ENCODE measurements around the gene FNDC1.

Gene FNDC1

GRCh38 chr6:159212525-159213280 is 43.5 kb downstream of the FNDC1 start:
- no peak for DNase-seq

- DNase-seq = no peak
These were observed 44.2 kb downstream of the FNDC1 start for GRCh38 chr6:159213405-159213804.

GRCh38 chr6:159214281-159214680 is 45.1 kb downstream of the FNDC1 start:
- no peak for DNase-seq

DNA sequence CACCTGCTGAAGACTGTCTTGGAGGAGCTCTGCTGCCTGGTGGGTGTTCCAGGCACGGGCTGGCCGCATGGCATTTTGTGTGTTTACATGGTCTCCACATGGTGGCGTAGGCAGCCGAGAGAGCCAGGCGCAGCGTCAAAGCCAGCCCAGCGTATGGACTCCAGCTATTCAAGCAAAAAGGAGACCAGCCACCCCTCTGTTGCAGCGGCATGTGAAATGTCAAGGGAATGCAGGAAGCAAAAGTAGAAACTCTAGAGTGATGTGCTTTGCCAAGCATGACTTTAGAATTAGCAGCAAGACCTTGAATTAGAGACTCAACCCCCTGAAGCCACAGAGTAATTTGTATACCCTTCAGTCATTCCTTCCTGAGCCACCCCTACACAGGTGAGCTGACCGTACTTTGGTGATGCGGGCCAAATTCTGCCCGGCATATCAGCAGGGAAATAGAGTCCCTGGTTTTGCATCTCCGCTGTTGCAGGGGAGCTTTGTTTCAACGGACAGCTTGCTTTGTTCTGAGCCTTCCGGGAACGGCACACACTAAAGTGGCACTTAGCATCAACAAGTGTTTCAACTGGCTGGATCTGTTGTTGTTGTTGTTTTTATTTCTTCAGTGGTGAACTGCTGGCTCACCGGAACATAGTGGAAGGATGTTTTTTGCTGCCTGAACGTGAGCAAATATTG is 48.5 kb downstream of the FNDC1 start:
- DNase-seq = peak; percentile 63

DNA sequence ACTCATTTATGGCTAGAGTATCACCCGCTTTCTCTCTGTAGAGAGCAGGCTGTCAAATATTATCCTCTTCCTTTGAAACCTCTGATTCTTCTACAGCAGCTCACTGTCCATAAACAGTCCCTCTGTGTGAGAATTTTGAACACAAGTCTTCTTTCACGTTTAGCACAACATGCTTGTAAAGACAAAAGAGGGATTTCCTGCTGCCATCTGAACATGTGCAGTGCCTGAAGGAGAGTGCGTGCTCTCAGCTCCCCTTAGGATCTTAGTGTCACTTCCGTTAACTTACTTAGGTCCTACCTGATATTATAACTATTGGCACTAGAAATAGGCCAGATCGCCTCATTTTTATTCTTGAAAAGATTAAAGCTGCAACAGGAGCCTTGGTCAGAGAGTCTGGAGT is 50.9 kb downstream of the FNDC1 start:
- DNase-seq = no peak

- no peak for DNase-seq
These were observed 52.4 kb downstream of the FNDC1 start for GRCh38 chr6:159221486-159222170.

- DNase-seq = no peak
These were observed 55.3 kb downstream of the FNDC1 start for GRCh38 chr6:159224452-159224851.

- DNase-seq = no peak
These were observed 60.5 kb downstream of the FNDC1 start for GRCh38 chr6:159229651-159230051.

DNA sequence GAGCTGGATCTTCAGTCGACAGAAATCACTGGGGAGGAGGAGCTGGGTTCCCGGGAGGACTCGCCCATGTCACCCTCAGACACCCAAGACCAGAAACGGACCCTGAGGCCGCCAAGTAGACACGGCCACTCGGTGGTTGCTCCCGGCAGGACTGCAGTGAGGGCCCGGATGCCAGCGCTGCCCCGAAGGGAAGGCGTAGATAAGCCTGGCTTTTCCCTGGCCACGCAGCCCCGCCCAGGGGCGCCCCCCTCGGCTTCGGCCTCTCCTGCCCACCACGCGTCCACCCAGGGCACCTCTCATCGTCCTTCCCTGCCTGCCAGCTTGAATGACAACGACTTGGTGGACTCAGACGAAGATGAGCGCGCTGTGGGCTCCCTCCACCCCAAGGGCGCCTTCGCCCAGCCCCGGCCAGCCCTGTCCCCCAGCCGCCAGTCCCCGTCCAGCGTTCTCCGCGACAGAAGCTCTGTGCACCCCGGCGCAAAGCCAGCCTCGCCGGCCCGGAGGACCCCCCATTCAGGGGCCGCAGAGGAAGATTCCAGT is 63.0 kb downstream of the FNDC1 start:
- no peak for DNase-seq

- DNase-seq = no peak
These were observed 63.6 kb downstream of the FNDC1 start for GRCh38 chr6:159232751-159233150.

DNA sequence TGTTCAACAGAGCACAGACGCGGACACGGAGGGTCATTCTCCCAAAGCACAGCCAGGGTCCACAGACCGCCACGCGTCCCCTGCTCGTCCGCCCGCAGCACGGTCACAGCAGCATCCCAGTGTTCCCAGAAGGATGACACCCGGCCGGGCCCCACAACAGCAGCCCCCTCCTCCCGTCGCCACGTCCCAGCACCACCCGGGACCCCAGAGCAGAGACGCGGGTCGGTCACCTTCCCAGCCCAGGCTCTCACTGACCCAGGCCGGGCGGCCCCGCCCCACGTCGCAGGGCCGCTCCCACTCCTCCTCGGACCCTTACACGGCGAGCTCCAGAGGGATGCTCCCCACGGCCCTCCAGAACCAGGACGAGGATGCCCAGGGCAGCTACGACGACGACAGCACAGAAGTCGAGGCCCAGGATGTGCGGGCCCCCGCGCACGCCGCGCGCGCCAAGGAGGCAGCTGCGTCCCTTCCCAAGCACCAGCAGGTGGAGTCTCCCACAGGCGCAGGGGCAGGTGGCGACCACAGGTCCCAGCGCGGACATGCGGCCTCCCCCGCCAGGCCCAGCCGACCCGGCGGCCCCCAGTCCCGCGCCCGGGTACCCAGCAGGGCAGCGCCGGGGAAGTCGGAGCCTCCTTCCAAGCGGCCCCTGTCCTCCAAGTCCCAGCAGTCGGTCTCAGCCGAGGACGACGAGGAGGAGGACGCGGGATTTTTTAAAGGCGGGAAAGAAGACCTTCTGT is 64.3 kb downstream of the FNDC1 start:
- no peak for DNase-seq

- no peak for DNase-seq
These were observed 64.9 kb downstream of the FNDC1 start for GRCh38 chr6:159234102-159234553.

DNA sequence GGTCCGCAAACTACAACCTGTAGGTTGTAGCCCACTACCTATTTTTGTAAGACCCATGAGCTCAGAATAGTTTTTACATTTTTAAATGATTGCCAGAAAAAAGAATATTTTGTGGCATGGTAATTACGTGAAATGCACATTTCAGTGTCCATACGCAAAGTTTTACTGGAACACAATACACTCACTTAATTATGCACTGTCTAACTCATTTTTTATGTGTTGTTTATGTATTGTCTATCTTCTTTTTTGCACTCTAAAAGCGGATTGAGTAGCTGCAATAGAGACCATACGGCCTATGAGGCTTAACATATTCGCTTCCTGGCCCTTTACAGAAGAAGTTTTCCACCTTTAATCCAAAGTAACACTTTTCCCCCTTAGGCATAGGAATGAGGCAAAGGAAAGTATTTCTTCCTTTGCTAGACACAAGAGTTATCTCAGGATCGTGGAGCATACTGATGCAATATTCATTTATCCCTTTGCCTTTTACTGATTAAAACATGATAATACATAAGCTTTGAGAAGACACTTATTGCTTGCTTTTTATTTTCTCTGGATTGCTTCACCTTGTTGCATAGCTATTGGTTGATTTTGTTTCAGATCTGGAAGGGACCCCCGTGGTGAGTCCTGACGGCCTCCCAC is 69.8 kb downstream of the FNDC1 start:
- no peak for DNase-seq

DNA sequence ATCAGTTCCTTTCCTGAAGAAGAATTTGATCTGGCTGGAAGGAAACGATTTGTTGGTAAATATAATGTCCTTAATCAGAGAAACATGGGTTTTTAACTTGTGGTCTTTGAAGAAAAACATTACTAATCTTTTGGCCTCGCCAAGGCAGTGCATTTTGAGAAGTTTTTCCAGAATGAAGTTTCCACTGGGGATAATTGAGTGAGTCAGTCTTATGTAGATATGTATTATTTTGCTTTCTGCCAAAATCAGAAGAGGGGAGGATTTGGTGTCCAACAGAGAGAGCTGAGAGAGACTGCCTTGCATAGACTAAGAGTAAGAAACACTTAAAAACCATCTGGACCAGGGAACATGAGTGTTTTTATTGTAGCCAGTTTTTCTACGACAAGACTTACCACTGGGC is 79.9 kb downstream of the FNDC1 start:
- no peak for DNase-seq

GRCh38 chr6:159249752-159250151 is 80.6 kb downstream of the FNDC1 start:
- no peak for DNase-seq

DNA sequence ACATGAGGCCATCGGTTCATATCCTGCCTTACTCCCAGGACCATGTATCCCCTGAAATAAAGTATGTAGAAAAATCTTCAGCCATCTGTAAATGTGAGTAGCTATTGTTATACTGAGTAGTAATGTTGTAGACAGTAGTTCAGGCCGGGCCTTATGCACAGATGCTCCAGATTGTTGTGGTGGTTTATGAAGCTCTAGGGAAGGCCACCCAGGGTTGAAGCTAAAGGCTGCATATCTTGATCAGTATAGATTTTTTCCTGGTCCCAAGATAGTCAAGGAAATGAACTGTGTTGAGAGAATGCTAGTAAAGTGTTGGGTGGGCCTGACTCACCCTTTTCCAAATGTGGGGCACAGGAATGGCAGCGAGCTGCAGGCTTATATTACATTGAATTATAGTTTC is 81.4 kb downstream of the FNDC1 start:
- DNase-seq = no peak

DNA sequence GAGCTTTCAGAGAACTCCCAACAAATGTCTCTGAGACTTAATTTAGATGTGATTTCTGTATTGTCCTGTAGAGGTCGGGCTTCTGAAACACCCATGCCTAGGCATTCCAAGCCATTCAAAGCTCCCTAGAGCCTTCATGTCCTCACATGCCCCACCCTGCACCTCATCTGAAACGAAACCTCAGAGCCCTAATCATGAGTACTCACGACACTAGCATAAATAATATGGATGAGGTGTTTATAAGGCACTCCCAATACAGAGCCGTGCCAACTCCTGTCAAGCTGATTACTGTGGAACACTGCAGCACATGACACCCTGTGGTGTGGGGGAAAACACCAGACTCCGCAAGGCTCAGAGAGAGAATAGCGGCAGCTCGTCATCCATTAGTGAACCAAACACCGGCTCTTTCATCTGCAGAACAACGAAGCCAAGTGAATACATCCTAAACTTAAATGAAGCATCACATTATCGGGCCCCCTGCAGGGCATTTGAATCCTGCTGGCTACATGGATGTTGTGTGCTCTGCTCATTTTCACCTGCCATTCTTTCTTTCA is 83.8 kb downstream of the FNDC1 start:
- DNase-seq = peak; percentile 64

DNA sequence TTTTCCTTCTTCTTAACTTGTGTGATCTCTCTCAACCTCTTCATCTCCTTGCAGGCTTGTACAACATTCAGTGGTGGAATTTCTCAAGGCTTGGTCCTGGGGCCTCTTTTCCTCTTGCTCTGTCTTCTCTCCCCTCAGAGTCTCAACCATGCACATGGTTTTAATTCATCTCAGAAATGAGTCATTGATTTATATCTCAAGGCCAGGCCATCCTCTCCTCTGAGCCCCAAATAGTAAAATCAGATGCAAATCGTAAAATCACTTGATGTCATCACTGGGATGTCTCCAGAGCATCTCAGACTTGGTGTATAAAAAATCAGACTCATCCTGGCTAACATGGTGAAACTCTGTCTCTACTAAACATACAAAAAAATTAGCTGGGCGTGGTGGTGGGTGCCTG is 85.0 kb downstream of the FNDC1 start:
- no peak for DNase-seq

DNA sequence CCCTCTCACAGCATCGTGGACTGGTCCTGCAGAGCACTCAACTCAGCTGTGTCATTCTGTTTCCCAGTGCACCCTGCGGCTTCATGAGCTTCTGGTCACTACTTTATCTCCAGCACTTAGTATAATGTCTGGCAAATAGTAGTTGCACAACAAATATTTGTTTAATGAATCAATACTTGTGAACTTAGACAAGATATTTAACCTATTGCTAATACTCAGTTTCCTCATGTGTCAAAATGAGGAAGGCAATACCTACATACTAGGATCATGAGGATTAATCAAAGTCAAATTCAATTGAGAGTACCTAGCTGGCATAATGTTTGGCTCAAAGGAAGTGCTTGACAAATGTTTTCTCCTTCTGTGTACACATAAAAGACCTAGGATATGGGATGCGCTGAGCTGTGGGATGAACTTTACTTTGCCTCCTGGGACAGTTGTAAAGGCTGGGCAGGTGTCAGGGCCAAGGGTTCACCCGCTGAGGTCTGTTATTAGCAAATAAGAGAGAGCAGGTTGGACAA is 86.3 kb downstream of the FNDC1 start:
- no peak for DNase-seq

GRCh38 chr6:159256128-159256527 is 86.9 kb downstream of the FNDC1 start:
- no peak for DNase-seq

DNA sequence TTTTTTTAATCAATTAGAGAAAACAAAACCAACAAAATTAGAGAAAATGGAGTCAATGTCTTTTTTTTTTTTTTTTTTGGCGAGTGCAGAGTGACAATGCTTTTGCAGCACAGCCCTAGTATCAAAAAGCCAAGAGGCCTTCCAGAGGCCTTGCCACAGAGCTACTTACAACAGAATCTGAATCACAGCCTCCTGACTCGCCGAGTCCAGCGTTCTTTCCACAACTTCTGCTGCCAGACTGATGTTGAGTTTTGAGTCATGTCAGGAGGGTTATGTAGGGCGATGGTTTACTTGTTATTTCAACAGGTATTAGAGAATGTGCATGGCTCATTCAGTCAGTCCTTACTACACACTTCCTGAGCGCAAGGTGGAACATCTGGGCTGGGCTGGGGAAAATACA is 88.6 kb downstream of the FNDC1 start:
- DNase-seq = no peak

Data from NCI-H82 (cell line).